DMS153 (cell line): Measurements from ENCODE around the gene EP400.
"Not testable (repeated sequence)": the region's sequence is repeated elsewhere in the genome, so short reads cannot be mapped to it uniquely, and the experiment has no call there.

Source experiments
- DNase-seq: peaks from one replicate; lab custom pipeline; 2025; lab: John Stamatoyannopoulos, UW

The EP400 gene

DNA sequence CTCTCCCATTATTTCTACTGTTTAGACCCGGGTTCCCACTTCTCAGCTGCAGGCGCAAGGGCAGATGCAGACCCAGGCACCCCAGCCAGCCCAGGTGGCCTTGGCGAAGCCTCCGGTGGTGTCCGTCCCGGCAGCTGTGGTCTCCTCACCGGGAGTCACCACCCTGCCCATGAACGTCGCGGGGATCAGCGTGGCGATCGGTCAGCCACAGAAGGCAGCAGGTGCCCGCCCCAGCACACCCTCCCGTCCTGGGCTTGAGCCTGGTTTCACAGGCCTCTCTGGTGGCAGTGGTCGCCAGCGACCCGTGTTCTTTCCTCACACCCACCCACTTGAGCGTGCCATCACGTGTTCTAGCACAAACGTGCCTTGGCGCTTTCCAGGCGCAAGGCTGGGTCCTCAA, 117.0 kb downstream of the EP400 start:
- no peak for DNase-seq

DNA sequence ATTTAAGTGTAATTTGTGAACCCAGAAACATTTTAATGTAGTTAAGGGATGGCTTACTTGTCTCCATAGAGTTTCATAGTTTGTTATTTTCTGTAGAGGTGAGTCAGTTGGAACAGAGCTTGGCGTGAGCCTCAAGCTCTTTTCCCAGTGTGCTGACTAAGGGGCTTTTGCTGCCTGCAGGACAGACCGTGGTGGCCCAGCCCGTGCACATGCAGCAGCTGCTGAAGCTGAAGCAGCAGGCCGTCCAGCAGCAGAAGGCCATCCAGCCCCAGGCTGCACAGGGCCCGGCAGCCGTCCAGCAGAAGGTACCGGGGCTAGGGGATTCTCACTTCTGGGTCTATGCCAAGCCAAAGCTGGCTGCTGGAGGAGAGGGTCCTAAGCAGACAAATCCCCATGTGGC, 117.4 kb downstream of the EP400 start:
- no peak for DNase-seq

DNA sequence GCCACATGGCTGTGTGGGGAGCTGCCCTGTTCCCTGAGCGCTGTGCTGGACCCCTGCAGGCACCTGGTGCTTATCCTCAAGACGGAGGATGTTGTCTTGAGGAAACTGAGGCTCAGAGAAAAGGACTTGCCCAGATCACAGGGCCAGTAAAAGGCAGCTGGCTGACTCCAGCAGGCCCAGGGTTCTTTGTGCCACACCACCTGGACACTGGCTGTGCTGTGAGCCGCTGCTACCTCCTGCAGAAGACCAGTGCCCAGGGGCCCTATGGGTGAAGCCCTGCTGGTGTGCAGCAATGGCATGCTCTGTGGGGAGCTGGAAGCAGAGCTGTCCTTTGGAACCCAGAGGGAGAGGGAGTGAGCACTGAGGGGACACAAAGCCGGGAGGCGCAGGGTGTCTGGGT, 118.5 kb downstream of the EP400 start:
- DNase-seq, result no peak

DNA sequence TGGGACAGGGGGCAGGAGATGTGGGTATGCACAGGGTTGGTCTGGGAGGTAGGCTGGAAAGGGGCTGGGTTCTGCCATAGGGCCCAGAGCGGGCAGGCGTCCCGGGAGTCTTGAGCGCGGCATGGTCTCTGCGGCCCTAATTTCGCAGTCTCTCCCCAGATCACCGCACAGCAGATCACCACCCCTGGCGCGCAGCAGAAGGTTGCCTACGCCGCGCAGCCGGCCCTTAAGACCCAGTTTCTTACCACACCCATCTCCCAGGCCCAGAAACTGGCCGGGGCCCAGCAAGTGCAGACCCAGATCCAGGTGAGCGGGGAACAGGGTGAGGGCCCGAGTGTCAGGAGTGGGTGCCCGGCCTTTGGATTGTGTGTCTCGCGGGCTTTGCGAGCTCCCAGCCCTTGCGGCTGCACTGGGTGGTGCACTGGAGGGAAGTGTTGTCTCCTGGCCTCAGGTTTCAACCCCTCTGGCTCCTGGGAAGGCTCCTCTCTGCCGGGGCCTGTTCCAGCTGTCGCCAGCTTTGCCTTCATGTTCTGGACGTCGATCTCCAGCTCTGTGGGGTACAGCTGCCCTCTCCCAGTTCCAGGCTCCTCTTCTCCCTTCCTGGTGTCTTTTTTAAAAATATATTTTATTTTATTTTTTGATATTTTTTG, 119.7 kb downstream of the EP400 start:
- DNase-seq, result no peak

DNA sequence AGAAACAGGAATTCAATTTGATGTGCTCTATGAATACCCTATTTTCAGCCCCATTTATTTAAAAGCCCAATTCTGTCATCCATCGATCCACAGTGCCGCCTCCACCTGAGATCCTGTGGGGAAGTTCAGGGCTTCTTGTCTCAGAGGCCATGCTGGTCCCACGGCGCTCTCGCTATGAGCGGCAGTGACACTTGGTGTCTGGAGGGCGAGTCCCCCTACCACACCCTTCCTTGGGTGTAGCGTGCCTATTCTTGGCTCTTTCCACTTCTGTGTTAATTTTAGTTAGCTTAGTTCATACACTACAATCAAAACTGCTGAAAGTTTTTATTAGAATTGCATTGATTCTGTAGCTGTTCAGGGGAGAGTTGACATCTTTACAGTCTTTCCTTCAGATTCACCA, 120.6 kb downstream of the EP400 start:
- no peak for DNase-seq

DNA sequence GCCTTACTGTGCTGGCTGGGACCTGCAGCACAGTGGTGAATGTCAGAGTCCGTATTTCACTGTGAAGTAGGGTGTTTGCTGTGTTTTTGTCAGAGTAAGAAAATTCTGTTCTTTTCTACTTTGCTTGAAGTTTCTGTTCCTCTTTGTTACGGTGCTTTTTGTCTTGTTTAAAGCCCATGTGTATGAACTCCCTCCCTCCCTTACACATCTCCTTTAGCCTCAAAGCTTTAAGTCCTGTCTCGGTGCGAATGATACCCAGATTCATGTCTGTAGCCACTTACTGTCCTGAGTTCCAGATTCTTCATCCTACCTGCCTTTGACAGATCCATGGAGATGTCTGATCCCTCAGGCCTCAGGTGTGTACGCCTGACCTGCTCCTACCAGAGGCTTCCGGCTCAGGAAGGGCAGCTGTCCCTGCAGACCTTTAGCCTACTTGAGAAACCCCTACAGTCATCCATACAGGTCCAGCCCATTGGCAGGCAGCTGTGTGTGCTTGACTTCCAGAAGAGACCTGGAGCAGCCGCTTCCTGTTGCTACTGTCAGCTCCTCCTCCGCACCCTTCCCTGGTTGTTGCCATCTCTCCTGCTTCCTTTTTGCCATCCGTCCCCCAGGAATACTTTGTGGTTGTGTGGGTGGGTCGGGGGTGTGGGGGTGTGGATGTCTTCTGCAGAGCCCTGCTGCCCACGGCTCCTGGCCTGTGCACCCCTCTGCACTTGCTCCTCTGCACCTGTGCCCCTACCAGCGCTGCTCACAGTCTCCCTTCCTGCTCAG, 121.5 kb downstream of the EP400 start:
- DNase-seq, result no peak

DNA sequence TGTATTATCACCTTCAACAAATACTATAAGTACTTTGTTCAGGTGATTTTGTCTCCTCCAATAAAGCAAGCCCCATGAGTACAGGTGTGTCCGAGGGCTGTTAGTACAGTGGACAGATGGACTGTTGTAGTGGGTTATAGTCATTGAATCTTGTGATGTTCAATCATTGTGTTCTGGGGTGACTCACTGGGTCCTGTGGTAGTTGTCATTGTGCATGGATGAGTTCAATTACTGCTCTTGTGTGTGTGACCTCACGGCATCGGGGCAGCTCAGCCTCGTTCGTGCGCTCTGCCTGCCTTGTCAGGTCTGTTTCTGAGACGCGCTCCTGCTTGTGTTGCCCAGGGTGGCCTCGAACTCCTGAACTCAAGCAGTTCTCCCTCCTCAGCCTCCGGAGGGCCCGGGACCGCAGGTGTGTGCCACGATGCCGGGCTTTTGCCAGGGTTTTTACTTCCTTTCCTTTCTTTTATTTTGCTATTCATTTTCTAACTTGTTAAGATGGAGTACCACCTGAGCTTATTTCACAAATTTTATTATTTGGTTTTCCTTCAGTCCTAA, 122.2 kb downstream of the EP400 start:
- no peak for DNase-seq

DNA sequence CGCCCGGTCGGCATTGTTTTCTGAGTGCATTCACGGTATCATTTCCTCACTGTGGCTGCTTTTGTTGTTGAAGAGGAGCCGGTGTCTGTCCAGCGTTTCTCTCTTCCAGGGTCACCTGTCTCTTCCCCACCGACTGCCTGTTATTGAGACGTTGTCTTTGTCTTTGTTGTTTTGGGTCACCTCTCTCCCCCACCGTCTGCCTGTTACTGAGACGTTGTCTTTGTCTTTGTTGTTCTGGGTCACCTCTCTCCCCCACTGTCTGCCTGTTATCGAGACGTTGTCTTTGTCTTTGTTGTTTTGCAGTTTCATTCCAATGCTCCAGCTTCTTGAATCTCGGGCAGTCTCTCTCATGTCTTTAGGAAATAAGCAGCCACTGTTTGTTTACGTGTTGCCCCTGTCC, 124.5 kb downstream of the EP400 start:
- DNase-seq, result no peak

DNA sequence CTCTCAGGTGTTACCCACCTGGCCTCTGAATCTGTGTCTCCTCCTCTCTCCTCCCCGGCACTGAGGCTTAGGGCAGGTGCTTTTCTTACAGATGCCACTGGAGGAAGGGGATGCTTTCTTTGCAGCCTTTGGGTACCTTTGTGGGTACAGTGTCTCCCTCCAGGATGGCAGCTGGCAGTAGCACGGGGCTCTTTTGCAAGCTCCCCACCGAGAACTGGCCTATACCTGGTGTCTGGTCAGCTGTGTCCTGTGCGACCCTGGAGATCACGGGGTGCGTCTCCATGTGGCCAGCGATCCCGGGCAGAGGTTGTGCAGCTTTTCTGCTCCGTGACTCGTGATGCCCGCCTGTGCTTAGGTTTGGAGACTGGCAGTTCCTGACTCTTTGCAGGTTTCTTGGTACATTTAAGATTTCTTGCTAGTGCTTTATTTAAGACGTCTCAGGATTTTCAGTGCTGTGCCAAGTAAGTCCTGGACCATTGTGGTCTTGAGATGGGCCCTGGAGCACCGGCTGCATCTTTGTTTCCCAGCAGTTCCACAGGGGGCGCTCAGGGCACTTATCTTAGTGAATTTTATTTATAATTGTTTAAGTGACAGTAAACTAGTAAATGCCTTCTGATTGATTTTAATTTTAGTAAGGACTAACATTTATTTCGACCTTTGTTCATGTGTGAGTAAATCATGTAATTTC, 125.4 kb downstream of the EP400 start:
- no peak for DNase-seq

DNA sequence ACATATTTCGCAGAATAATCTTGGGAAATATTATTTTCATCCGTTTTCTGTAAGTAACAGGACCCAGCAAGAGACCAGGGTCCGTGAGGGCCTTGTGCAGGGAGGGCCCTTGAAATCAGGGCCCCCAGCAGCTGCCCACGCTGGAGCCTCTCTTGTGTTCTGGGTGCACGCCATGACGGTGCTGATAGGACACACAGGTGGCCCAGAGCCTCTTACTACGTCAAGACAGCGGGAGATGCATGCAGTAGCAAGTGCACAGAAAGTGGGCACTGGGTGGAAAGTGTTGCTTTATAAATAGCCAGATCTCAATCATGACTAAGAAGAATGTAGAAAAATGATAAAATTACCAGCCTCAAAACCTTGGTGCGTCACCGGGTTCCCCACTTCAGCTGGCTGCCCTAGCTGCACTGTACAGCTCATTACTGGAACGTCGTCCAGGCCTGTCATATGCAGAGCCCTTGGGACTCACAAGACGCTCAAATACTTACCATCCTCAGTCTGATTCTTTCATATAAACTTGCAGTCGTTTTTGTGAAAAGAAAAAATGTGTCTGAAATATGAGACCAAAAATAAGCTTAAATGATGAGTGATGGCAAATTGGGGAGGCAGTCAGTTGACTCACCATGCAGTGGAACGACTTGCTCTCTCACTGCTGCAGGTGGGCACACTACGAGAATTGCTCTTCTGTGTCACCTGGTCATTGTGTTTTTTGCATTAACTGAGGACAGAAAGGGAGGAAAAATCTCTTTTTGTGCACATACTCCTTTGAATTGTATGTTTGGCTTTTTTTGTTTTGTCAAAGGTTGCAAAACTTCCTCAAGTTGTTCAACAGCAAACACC, 126.2 kb downstream of the EP400 start:
- no peak for DNase-seq

DNA sequence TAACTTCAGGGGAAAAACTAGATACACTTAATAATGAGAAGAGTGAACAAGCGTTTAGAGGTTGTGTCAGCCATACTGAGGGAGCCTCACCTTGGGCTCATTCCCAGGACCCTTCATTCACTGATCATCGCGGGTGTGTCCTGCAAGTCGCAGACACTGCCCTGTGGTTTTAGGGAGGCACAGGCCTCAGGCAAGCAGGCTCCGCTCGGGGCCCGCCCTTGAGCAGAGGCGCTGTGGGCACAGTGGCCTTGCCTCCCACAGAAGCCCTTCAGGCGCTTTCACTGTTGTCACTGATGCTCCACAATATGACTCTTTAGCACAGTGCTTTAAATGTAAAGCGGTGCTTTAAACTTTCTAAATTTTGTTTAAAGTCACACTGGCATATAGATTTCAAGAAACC, 127.0 kb downstream of the EP400 start:
- DNase-seq, result no peak

DNA sequence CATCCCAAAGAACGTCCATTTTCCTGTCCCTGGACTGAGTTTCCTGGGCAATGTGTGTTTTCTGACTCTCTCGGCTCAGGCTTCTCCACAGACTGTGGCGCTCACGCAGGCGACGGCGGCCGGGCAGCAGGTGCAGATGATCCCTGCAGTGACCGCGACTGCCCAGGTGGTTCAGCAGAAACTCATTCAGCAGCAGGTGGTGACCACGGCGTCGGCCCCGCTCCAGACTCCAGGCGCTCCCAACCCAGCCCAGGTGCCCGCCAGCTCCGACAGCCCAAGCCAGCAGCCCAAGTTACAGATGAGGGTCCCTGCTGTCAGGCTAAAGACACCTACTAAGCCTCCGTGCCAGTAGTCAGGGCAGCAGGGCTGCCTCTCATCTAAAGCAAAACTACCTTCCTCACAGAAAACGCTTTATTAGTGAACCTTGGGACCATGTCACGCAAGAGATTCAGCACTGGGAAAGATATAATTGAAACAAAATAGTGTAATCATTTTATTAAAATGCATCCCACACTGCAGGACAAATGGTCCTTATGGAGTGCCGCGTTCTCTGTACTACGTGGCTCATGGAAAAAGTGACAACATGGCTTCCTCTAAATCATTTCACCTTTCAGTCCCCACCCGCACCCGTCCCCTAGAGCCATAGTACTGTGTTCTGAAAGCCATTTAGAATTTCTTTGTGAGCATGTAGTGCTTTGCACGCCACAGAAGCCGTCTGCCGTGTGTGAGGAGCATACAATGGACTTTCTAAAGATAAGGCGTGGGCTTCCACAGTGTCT, 127.8 kb downstream of the EP400 start:
- no peak for DNase-seq

DNA sequence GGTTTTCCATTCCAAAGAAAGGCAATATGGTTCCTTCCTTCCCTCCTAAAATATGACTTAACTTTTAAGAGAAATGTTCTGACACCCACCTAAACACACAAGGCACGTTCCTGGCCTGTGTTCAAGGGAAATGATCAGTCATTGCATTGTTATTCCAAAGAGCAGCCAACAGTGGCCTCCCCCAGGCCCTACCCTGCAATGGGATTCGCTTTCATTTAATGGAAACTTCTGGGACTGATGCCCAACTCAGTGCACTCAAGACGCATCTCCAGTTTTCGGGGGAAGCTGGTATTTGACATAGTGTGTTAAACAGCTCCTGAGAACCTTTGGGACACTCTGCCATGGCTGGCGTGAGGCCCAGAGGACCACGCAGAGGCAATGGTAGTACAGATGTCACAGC, 128.4 kb downstream of the EP400 start:
- no peak for DNase-seq

DNA sequence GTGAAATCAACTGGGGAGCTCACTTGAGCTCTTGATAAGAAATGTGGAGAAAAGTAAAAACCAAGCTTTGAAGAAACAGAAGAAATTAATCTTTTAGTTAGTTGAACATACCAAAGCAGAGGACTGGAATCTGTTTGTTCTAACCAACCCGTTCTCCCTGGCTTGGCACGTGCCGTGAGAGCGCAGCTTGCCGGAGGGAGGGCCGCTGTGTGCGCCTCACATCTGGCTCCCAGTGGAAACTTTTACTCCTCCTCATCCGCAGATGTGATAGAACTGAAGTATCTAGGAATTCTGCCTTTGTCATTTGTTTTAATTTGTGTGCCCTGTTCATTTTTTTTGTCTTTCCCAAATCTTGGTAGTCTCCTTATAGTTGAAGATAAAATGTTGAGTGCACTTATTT, 129.5 kb downstream of the EP400 start:
- DNase-seq, result no peak

DNA sequence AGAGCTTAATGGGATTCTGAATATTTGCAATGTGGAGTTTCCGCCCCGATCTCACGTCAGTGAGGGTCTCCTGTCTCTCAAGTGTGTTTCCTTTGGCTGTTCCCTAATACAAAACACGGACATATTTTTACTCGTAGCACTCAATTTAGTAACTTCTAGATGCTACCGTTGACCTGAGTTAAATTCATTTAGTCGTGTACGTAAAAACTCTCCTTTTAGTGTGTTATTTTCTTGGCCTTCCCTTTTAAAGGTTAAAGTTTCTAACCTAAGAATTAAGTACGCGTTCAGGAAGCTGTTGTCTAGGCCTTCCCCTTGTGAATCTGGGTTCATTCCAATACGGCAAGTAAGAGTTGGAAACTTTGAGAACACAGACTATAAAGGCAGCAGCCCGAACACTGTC, 130.0 kb downstream of the EP400 start:
- no peak for DNase-seq

DNA sequence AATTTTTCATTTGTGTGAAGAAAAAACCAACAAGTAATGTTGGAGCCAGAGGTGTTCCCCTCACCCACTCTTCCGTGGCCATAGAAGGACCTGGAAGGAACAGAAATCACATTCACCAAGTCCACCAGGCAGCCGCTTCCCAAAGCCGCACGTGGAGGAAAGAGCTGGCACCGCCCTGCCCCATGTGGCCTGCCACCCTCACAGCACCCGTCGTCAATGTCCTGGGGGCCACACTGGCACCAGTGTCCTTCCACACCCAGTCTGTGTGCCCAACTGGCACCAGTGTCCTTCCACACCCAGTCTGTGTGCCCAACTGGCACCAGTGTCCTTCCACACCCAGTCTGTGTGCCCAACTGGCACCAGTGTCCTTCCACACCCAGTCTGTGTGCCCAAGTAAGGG, 130.8 kb downstream of the EP400 start:
- not testable (repeated sequence) for DNase-seq

DNA sequence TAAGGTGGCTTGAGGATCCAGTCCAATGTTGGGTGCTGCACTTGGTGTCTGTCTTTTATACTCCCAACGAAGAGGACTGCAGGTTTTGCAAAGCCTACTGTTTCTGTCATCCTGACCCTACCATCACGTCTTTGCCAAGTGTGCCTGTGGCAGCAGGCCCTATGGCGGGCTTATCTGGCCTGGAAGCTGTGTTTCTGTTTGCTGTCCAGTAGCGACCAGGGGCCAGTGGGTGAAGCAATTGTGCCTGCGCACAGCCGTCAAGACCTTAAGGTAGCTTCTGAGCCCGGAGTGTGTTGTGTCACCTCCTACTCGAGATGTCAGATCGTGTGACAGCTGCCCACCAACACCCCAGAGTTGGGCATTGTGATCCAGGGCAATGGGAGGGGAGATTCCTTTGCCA, 131.7 kb downstream of the EP400 start:
- DNase-seq, result no peak

DNA sequence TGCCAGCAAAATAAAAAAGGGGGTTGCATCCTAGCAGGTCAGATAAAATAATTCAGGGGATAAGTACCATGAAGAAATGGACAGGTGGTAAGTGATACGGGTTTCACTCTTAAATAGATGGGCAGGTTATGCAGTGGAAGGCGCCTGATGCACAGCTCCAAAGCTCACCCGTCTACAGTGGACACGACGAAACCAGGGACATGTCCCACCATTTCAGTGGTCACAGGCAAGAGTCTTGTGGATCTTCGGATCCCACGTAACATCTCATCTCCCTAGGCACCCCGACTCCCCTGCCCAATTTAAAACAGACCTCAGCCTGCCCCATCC, 133.8 kb downstream of the EP400 start:
- DNase-seq, result no peak

DNA sequence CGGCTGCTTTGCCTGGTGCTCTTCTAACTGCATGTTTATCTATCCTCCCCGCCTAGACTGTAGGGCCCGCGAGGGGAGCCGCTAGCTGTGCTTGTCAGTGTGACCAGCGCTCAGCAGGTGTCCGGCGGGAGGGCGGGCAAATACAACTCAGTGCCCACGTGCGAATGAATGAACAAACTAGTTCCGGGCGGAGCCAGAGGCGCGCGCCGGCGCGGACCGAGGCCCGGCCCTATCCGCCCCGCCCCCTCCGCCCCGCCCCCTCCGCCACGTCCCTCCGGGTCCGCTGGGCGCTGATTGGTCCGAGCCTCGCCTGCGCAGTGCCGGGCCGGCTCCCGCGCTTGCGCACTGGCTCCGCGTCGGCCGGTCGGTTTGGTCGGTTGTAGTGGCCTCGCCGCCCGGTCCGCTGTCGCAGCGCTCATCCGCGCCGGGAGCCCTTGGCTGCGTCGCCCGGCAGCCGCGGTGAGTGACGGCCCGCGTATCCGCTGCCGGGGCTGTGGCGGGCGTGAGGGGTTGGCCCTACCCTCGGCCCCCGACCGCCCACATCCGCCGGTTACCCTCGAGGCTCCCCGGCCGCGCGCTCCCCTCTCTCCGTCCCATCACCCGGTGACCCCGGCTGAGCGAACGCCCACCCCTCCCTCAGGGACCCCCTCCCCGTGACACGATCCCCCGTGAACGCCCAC, 134.3 kb downstream of the EP400 start:
- peak; percentile 83 for DNase-seq

DNA sequence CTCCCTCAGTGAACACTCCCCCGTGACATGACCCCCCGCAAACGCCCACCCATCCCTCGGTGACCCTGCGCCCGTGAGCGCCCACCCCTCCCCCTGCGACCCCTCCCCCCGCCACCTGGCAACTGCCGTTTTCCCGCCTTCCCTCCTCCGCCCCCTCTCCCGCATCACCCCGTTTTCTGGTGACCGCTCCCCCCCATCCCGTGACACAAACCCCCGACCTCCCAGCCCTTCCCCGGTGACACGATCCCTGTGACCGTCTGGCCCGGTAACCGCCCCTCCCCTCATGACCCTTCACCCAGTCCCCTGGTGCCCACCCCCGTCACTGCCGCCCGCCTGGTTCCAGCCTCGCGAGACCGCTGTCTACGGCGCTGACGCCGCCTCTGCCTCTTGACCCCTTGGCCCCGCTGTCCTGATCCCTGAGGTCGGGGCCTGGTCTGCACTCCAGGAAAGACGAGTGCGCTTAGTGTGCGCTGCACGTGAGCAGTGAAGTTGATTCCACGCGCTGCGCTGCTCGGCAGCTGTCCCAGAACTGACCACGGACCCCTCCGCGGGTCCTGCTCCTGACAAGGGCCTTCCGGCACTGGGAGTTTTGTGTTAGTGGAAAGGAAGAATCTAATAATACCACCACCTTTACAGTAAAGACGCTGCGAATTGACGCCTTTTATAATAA, 135.0 kb downstream of the EP400 start:
- no peak for DNase-seq
